Panc1 (cell line): ENCODE data around the gene ADGRG2.

ENCODE experiments used
- CTCF ChIP-seq: fragments of 450-650 bp; IDR thresholded peaks from 2 replicates; pipeline ENCODE4 v1.5.1; 2017; ENCODE audit warnings: mild to moderate bottlenecking
- TCF7L2 ChIP-seq: IDR thresholded peaks from 2 replicates; pipeline ENCODE4 v1.6.1; 2011; ENCODE audit warnings: mild to moderate bottlenecking, low read depth, low read length, inconsistent platforms

DNA sequence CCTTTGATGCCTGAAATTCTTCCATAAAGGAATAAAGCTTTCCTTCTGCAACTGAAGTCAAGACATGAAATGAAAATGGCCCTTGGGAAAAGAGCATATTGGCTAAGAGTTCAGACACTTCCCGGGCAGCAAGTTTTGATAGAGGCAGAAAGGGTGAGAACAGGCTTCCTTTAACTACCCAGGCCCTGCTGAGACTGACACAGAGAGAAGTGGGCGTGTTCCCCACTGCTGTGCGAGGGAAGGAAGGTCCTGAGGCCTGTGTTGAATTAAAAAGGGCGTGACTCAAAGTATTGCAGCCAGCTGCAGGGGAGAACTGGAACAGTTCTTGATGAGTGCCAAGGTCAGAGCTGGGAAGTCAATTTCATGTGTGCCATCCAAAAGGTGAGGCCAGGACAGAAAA lies 33.9 kb upstream of the ADGRG2 start:
- TF ChIP-seq CTCF (no peak), TCF7L2 (no peak)
